HG03196 (cell line): Measurements from ENCODE around the gene TMEM150C.

Experiments
- ATAC-seq: cut with Tn5 transposase; IDR thresholded peaks from one replicate; pipeline ENCODE4 v1.9.1; 2021; ENCODE audit not compliant: unreplicated experiment

Gene TMEM150C

DNA sequence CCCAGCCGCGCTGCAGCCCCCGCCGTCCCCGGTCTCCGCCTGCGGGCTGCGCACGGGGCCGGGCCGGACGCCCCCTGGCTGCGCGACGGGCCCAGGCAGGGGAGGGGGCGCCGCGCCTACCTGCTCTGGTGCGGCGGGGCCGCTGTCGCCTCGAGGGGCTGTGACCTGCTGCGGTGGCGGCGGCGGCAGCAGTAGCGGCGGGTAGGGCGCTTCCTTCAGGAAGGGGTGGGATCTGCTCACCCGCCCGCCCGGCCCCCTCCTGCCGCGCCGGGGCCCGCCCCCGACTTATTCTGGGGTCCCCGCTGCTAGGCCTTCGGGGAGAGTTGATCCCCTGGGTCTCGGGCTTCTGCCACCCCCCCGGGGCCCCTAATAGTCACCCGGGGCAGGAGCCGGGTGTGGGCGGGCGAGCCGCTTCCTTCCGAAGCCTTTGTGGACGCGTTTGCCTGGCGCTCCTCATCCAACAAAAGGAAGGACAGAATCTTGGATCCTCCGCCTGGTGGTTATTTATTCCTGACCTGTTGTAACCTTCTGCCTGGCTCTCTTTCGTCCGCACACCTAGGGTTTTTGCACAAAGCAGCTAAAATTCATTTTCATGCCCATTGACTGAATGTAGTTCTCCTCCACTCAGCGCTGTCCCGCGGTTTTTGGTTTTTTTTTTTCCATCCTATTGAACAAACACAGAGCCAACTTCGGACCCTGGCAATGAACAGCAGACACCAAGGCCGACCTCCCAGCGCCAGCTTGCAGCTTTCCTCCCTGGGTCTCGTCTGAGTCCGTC lies at the start of gene TMEM150C:
TSS of gene TMEM150C (minus strand) at position 203 of the 778 bp plus-strand sequence. CDS start 57,331 bp downstream, outside the sequence.
- no peak for ATAC-seq

DNA sequence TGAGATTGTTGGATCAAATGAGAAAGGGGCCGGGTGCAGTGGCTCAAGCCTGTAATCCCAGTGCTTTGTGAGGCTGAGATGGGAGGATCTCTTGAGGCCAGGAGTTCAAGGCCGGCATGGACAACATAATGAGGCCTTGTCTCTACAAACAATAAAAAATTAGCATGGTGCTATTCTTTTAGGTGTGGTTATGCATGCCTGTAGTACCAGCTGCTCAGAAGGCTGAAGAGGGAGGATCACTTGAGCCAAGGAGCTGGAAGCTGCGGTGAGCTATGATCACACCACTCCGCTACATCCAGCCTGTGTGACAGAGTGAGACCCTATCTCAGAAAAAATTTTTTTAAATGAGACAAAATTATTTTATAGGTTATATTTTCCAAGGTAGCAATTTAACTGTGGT lies 49.7 kb upstream of the TMEM150C start:
- no peak for ATAC-seq

DNA sequence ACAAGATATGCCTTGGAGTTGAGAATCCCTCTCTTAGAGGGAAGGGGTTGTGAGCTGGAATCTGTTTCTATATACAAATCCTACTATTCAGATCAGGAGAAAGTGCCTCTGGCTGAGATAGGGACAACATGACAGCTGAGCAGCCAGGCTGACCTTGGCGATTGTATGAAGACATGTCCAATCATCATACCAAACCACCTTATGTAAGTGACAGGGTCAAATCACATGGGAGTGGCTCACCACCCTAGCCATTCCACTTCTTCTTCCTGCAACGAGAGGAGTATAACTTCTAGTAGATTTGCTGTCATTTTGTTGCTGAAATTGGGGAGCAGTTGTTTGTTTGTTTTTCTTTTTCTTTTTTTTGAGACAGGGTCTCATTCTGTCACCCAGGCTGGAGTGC lies 48.3 kb upstream of the TMEM150C start:
- ATAC-seq, result no peak

DNA sequence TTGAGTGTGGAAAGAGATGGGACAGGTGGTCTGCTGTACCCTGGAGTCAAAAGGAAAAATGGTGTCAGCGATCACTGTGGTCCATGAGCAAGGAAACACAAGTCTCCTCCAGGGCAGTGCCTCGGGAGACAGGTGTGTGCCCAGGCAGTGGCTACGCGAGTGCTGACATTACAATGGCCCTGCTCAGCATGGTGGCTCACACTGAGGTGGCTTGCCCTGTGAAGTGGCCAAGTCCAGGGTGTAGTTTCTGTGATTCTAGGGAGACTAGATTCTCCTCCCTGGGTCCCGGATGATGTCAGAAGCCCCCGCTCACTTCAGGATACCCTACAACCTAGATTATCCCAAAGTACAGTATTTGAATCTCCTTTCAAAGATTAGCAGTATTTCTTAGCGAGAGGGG lies 44.8 kb upstream of the TMEM150C start:
- no peak for ATAC-seq

DNA sequence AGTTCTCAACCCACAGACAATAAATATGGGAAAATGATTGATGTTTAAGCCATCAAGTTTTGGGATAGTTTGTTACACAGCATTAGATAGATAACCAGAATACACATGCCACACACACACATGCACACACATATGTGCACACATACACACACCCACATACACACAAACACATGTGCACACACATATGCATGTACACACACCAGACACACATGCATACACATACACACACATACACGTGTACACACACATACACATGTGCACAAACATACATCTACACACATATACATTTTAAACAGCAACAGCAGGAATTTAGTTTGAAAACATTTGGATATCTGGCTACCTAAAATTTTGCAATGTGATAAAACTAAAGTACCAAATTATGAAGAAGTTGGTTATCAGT lies 42.7 kb upstream of the TMEM150C start:
- ATAC-seq, result no peak

DNA sequence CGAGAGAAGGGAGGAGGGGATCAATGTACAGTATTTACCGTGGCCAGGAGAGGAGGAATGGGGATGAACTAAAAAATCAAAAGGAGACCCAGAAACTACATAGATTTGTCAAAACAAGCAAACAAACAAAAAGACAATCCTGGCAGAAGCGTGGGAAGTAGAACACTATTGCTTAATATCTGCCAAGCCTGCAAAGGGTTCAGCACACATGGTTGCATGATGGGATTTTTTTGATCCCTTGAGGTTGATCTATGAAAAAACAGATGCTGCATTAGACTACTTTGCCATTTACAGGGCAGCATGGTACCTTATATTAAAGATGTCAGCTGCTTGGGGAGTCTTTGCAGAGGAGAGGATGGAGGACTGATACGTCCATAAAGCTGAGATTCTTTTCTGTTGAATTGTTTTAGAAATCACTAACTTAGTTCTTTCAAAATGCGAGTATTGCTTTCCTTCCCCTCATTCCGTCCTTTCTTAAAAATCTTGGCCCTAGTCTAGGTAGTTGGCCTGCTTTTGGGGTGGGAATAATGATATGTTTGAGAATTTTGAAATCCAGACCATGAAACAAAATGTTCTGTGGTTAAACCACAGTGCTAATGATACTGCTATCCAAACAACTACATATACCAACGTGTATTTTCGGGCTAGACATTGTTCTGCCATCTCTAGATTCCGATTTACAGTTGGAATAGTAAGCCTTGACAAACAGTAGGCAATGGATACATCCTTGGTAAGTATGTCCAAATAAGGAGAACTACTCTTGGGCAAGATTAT lies 39.6 kb upstream of the TMEM150C start:
- no peak for ATAC-seq

DNA sequence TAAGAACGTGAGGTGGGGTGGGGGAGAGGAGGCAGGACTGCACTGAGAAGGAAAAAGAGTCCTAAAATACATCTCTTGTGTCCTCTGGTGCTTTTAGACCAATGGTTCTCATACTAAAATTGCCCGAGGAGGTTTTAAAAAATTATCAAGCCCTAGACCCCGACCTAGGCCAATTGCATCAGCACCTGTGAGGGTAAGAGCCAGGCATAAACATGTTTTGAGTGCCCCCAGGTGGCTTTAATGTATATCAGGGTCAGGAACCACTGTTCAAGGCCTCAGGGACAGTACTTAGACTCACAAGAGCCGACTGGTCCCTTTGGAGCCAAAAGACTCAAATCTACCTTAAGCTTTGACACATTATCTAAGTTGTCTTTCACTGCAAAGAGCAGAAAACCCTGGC lies 37.5 kb upstream of the TMEM150C start:
- no peak for ATAC-seq

DNA sequence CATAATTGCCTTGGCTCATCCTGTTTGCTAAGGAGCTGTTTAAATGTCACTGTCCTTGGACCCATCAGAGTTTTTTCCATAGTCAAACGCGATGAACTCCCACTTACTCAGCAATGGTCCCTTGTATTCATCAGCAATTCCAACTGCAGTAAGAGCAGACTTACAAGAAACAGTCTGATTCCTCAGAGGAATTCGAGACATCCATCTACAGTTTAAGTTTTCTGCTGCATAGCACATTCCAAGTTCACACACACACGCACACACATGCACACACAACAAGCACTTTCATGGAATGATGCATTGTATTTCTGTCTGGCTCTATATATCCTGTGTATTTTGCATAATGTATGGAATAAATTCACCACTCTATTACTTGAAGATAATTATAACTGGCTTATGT lies 32.7 kb upstream of the TMEM150C start:
- no peak for ATAC-seq

DNA sequence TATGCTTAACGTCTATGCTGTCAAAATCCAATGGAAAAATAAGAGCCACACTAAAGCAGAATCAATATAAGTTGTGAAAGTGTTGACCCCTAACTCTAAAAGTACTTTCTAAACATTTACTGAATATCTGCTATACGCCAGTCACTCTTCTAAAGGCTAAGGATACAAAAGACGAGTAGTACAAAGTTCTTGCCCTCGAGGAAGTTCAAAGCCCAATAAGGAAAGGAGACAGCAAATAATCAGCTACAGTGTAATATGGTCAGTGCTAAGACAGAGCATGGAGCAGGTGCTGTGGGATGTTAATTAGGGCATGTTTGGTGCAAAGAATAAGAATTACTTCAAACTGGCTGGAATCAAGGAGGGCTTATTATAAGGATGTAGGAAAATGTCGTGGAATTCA lies 31.6 kb upstream of the TMEM150C start:
- ATAC-seq, result no peak

DNA sequence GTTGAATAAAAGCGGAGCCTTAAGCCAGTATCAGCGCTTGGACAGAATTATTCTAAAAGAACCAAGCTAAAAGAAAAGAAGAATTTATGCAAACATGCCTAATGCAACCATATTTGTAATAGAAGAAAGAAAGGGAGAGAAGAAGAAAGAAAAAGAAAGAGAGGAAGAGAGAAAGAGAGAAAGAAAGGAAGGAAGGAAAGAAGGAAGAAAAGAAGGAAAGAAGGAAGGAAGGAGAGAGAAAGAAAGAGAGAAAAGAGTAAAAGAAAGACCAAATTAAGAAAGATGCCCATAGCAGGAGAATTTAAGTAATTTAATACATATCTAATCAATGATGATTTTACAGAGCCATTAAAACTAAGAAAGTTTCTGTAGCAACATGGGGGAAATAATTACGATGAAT lies 30.9 kb upstream of the TMEM150C start:
- no peak for ATAC-seq

DNA sequence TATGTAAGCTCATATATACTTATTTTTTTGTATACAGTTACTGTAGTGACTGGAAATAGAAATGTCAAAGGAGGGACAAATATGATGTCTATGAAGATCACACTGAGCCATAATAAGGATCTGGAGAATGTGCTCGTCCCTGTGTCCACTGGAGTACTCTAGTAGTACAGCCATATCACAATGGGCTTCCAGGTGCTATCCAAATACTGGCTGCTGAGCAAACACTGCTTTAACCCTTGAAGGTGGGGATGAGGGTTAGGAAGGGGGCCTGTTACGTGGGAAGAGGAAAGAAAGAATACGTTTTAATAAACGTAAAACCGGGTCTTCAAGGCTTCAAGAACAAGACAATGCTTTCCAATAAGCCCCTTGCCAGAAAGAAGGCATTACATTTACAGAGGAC lies 29.8 kb upstream of the TMEM150C start:
- no peak for ATAC-seq

DNA sequence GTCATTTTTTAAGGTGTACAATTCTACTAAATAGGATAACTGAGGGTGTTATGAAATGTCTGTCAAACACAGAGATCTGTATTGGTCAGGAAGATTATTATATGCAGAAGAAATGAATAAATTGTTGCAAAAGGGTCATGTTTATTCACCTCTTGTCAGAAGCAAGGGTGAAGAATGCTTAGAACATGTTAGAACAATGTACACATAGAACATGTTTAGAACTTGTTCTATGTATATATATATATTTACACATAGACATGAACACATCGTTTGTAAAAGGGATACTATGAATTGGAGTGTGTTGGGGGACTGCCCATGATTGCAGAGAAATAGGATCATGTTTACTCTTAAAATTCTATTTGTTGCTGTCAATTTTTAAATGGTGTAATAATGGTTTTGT lies 28.0 kb upstream of the TMEM150C start:
- ATAC-seq, result no peak

DNA sequence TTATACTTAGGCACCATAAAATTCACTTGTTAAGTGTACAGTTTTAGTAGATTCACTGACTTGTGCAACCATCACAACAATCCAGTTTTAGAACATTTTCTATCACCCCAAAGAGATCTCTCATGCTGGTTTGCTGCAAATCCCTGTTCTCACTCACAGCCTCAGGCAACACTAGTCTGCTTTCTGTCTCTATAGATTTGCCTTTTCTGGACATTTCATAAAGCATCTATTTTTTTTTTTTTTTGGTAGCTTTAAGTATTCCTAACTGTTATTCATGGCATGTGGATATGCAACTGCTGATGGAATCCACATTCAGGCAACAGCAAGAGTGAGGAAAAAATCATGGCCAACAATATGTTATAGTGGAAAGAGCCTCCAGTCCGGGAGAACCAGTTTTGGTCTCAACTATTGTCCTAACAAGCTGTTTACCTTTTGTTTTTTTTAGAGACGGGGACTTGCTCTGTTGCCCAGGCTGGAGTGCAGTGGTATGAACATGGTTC lies 27.0 kb upstream of the TMEM150C start:
- ATAC-seq, result no peak

DNA sequence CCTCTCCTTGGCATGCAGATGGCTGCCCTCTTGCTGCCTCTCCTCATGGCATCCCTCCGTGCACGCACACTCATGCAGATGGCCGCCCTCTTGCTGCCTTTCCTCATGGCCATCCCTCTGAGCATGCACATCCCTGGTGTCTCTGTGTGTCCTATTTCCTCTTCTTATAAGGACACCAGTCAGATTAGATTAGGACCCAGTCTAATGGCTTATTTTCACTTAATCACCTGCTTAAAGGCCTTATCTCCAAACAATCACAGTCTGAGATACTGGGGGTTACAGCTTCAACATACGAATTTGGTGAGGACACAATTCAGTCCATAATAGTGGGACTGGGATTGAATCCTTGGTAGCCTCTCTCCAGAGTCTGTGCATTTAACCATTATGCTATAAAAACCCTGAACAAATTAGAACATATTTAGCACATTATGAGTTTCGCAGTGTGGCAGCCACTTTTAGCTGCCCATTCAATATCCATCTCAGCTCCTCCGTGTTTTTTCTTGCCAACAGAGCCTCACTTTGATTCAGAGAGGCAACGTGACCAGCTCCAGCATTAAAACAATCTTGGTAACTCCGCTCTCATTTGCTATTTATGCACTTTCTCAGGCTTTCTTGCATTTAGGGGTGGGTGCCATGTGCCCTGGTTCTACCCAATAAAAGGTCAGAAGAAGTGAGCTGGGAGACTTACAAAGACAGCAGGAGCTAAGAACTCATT lies 26.2 kb upstream of the TMEM150C start:
- ATAC-seq, result no peak

DNA sequence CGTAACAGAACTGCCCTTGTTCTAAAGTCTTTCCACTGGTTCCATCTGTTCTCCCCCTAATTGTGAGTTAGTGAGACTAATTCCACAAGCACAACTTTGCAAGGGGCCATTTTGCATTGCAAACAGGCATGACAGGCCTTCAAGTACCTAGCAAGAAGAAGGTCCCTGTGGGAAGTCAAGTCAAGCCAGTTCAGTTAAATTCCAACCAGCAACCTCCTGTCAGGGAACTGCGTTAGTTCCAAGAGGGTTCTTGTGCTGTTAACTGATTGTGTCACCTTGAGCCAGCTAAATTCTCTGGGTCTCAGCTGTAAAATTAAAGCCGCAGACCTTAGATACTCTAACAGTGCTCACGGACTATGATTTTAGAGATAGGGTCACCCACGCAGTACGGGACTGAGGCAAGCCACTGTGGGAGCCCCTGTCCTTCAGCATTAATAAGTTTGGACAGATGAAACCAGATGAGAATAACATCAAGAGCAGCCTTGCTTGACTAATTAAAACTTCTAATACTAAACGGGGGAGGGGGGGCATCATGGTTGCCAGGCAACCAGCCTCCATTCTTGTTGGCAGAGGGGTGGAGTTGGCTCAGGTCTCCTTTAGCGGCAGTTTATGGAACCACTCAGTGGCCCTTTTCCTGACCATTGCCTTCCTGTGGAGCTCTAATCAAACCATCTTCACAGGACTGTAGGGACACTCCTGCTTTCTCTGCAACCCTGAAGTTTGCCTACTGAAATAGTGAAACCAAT lies 24.1 kb upstream of the TMEM150C start:
- no peak for ATAC-seq

DNA sequence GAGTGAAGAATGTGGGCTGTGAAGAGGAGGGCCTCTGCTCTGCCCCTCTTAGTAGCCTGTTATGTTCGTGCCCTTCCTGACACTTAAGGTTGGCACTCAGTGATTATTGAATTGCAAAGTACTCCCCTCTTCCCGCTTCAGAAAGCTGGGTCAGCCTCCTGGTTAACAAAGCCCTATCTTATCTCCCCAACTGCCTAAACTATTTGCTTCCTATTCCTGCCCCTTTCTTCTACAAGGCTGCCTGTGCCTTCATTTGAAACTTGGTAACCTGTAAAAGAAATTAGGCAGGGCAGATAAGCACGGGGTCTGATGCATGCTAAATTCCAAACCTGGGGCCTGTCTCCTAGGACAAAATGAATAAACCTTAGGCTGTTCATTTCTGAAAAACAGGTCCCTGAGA lies 23.1 kb upstream of the TMEM150C start:
- ATAC-seq, result no peak

DNA sequence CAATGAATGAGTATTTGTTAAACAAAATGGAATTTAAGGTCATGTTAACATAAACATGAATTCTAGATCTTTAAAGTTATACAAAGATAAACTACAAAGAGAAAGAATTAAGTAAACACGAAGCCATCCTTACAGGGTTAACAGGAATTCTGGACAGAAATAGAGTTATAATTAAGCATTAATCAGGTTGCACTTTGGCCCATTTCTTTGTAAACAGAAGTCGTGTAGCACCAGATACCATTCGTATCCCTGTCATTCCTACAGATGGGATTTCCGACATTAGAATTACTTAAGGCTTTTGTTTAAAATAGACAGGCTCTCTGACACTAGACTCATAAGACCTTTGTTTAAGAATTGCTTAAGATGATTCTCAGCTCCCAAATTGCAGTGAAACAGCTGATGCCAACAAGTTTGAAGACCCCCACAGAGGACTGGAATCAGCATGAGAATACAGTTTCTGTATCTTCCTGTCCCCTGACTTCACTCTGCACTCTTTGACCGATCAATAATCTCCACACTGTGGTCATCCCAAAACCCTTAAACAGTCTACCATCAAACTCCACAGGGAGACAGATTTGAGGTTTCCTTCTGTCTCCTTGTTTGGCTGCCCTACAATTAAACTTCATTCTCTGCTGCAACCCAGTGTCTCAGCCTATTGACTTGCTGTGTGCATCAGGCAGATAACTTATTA lies 22.3 kb upstream of the TMEM150C start:
- no peak for ATAC-seq

DNA sequence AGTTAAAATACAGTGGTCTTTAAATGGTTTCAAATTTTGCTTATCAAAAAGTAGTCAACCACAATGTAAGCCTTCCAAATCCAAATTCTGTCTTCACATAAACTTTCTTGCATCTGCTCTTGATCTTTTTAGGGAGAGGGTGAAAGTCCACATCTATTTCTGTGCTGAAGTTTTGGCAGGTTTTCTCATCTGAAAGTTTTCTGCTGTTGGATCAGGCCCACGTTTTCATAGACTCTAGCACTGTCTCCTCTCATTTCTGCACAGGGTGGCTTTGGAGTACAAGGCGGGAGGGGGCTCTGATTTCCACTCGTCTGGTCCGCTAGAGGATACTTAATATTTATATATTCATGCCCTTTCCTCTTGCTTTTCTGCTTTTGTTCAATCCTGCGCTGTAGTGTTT lies 18.1 kb upstream of the TMEM150C start:
- no peak for ATAC-seq

DNA sequence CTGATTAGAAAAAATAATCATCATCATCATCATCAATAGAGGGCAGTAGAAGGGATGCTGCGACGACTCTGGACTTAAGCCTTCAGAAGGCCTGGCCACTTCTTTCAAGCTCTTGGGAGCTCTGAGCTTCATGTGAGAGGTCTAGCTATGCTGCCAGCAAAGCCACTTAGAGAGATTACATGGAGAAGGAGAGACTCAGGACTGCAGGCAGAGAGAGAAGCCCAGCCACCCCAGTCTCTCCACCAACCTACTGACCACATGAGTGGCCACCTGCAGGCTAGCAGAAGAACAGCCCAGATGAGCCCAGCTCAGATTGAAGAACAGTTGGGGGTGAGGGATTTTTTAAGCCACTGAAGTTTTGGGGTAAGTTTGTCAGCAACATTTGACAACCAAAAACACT lies 17.1 kb upstream of the TMEM150C start:
- ATAC-seq, result no peak

DNA sequence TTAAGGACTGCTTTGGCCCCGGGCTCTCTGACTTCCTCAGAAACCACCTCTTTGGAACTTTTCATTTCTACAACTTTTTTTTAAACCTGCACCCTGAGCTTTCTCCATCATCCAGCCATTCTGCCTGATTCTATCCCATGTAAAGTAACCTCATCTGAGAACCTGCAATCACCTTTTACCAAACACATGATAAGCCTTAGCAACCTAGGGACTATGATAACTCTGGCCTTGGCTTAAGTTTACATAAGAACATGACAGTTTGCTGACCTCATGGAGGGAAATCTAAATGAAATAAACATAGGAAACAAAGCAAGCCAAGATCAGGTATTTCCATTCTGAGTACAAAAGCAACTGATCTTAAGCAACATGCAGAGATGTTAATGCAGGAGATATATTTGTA lies 15.7 kb upstream of the TMEM150C start:
- no peak for ATAC-seq
